Sciatic nerve (tissue), 2 donors: ENCODE results near the gene ANAPC7. TPM values are rescaled to one million over a fixed set of nuclear protein-coding genes. Genes with fewer than 3 reads are reported as not detected.
"Not testable (repeated sequence)": the region's sequence is repeated elsewhere in the genome, so short reads cannot be mapped to it uniquely, and the experiment has no call there.

Source experiments
- ATAC-seq: fragments of 200-7000 bp; cut with Tn5 transposase; one replicate; pipeline ENCODE4 v1.9.1; 2020; ENCODE audit warnings: mild to moderate bottlenecking, moderate library complexity
- DNase-seq: peaks from one replicate; pipeline ENCODE4 v3.0.0-alpha.2; 2020; ENCODE audit warnings: low spot score
- intact Hi-C: fragments of 100-400 bp; cut with DNase I; formaldehyde crosslinking; loops from one replicate; pipeline ENCODE4 v1.14.2; 2022
- total RNA-seq: library from RNA; stranded (reverse); fragmentation: NEBNext Ultra II Directional; extraction: Animal tissue kit (Norgen Biotek cat#: 25700); gene quantifications from one replicate; pipeline ENCODE4 v1.2.1, GENCODE V29; 2021
- donor health status: DM: no; HTN: no; CAD: no.
- donor health status: DM: no; HTN: no; CAD: no.

Gene ANAPC7, protein sequence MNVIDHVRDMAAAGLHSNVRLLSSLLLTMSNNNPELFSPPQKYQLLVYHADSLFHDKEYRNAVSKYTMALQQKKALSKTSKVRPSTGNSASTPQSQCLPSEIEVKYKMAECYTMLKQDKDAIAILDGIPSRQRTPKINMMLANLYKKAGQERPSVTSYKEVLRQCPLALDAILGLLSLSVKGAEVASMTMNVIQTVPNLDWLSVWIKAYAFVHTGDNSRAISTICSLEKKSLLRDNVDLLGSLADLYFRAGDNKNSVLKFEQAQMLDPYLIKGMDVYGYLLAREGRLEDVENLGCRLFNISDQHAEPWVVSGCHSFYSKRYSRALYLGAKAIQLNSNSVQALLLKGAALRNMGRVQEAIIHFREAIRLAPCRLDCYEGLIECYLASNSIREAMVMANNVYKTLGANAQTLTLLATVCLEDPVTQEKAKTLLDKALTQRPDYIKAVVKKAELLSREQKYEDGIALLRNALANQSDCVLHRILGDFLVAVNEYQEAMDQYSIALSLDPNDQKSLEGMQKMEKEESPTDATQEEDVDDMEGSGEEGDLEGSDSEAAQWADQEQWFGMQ
- total RNA-seq: 62.7 TPM

DNA sequence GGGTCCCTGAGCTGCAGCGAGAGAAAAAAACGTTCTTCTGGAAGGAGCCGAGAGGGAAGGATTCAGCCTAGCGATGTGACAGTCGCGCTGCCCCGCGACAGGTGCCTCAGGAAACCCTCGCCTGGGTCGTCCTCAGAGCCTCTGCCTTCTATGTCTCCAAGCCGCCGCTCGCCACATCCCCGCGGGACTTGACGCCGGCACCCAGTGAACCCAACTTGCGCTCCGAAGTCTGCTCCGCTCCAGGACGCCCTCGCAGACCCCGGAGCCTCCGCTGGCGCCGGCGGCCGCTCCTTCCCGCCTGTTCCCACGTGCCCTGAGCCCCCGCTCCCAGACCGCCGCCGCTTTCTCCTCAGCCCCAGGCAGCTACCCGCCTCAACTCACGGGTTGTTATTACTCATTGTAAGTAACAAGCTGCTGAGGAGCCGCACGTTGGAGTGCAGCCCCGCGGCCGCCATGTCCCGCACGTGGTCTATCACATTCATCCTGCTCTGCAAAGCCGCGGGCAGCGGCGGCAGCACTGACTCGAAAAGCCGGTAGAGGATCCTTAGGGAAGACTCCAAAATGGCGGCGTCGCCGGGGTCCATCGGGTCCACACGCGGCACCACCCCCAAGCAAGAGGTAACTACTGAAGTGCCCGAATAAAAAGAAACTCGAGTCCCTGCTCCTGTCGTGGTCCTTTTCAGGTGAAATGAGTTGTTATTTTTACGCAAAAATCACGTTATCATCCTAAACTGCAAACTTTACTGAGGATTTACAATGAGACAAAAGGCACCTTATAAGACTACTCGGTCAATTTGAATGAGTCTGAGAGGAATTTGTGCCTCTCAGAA is at the start of gene ANAPC7:
ANAPC7 (minus strand) TSS at position 563 of the 830 bp plus-strand sequence; CDS start at position 482, 81 bp downstream.
- ATAC-seq (peak; percentile 98), DNase-seq (peak; percentile 92)
- intact Hi-C loops: no loop called here

DNA sequence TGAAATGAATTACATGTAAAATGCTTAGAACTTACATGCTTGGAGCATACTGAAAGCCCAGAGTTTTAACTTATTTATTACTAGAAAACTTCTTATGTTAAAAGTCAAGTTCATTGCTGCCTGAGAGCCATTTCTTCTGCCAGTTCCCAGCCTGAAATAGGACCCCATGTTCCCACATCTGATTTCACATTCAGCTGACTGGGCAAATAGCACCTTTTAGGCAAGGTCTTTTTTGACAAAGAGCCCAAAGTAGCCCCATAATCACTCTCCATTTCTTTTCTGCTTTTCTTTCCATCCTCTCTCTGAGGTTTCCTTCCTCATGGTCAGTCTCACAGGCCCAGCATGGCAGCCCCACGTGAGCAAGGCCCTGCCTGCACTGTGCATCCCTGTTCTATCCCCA is 47.8 kb upstream of the ANAPC7 start:
- no peak for ATAC-seq
- peak; percentile 39 for DNase-seq
- intact Hi-C loops: no loop called here

DNA sequence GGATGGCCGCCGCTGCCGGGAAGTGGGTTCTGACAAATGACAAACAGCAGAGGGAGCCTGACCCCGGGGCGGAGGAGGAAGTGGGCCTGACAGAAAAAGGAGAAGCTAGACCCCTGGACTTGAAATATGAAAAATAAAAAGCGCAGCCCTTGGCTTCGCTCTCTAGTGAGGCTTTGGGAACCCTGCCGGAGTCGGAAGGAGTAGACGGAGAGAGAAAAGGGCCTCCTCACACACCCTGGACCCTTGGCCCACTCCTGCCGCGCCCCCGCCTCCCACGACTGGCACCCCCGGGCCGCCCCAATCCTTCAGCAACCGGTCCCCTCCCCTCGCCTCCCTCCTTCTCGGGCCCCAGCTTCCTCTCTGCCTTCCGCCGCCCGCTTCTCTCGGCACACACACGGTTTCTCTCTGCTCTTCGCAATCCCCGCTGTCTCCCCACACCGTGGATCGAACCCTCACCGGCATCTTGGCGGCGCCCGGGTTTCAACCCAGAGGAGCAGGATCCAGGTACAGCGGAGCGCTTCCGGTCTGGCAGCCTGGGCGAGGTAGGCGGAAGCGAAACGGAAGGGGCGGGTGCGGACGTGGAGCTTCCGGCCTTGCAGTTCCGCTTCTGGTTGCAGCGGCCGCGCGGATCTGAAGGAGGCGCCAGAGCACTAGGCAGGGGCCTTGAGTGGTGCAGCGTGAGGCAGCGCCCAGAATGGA is 46.4 kb upstream of the ANAPC7 start, which contains the start of gene ARPC3:
ARPC3 (minus strand) TSS at position 539 of the 699 bp plus-strand sequence; CDS start at position 462, 77 bp downstream.
- DNase-seq (peak; percentile 96), ATAC-seq (peak; percentile 99)
- intact Hi-C loops: loop anchor here (10.0 kb wide), 1 partner anchor 165 kb away; the partner anchor contains the start of gene TCTN1

DNA sequence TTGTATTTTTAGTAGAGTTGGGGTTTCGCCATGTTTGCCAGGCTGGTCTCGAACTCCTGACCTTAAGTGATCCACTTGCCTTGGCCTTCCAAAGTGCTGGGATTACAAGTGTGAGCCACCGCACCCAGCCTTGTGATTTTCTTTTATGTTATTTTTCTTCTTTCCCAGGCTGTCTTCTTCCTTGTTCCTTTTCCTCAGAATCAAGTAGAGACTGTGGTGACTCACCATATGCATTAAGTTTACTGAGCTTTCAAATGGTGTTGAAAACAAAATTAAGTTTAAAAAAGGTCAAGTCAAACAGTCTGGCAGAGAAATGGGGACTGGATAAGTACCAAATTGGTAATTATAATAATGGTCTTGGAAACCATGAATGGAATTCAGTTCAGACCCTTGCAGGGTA is 40.9 kb upstream of the ANAPC7 start:
- ATAC-seq: no peak
- no peak for DNase-seq
- intact Hi-C loops: loop anchor here (10.0 kb wide), 1 partner anchor 170 kb away; the partner anchor contains the start of gene TCTN1

DNA sequence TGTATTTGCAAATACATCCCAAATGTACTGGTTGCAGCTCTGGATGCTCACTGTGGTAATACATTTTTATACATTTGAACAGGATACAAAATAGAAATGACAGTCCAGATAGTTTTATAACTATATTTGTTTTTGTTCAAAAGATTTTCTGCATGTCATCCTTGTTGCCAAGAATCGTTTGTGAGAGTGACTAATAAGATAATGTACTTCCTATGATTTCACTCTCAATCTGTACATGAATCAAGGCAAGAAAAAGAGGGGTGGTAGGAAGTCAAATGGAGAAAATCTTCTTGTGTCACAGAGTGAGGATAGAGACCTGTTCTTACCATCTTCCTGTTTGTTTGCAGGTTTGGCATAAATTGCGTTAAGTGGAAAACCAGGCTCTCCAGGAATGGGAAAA is 32.7 kb upstream of the ANAPC7 start:
- intact Hi-C loops: no loop called here
- ATAC-seq (no peak), DNase-seq (no peak)

DNA sequence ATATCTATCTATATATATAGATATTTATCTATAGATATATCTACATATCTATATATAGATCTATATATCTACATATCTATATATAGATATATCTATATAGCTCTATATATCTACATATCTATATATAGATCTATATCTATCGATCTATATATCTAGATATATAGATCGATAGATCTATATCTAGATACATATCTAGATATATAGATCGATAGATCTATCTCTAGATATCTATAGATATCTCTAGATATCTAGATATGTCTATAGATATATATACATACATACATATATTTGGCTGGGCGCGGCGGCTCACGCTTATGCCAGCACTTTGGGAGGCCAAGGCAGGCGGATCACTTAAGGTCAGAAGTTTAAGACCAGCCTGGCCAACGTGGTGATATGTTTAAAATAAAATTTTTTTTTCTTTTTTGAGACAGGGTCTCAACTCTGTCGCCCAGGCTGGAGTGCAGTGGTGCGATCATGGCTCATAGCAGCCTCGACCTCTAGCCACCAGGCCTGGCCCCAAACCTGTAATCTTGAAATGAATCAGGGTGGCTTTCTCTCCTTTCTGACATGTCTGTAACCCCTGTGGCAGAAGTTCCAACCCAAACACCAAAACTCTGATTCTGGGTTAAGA is 28.6 kb upstream of the ANAPC7 start:
- no peak for DNase-seq
- intact Hi-C loops: no loop called here

DNA sequence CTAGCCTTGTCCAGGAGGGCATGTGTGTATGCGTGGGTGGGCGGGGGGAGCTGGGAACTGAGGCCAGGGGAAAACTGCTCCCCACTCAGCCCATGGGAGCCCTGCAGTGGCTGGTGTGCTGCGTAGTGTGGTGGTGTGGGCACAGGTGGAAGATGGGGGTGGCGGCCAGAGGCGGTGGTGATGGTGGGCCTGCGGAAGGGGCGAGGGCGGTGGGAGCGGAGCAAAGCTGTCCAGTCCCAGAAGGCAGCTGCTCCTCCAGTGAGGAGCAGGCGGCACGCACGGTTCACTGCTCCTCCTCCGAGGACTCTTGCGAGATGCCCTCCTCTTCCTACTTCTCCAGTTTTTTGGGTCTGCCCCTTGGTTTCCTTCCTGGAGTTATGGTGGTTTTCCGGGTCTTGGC is 26.2 kb upstream of the ANAPC7 start:
- not testable (repeated sequence) for ATAC-seq, DNase-seq
- intact Hi-C loops: loop anchor here (10.0 kb wide), 1 partner anchor 325 kb away; no protein-coding TSS in a partner anchor

More for the DNA sequence above, 28.6 kb upstream of the ANAPC7 start:
- no peak for ATAC-seq

DNA sequence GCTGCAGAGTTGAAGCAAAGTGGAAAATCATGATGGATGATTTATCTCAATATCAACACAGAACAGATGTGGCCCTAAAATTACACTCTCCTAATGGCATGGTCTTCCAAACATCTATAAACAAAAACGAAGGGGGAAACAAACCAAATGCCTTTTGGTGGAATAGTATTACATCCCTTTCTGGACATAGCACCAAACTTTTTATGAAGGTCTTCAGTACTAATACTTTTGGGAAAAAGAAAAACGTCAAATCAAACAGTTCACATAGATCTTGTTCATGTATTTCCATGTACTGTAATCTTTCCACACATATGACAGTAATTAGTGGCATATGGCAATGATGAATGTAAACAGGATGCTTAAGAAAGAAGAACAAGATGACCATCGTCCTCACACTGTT is 22.9 kb upstream of the ANAPC7 start:
- ATAC-seq (no peak), DNase-seq (no peak)
- intact Hi-C loops: loop anchor here (10.0 kb wide), 1 partner anchor 322 kb away; no protein-coding TSS in a partner anchor

DNA sequence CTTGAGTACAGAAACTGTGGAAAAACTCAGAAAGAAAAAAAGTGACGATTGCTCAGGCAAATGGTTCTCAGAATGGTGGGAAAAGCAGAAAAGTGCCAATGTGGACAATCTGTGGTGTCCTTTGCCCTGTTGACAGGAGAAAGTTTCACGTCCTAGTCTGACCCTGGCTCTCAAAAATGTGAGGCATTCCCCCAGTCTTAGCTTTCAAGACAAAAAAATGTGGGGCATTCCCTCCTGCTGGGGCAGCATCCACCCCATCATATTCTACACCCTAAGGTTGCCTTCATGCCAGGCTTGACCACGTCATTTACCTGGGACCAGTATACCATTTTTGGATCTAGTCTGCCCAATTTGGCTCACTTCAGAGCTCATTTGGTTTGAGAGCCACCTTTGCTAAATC is 20.7 kb upstream of the ANAPC7 start:
- ATAC-seq: no peak
- intact Hi-C loops: loop anchor here (10.0 kb wide), 1 partner anchor 319 kb away; no protein-coding TSS in a partner anchor
- no peak for DNase-seq

DNA sequence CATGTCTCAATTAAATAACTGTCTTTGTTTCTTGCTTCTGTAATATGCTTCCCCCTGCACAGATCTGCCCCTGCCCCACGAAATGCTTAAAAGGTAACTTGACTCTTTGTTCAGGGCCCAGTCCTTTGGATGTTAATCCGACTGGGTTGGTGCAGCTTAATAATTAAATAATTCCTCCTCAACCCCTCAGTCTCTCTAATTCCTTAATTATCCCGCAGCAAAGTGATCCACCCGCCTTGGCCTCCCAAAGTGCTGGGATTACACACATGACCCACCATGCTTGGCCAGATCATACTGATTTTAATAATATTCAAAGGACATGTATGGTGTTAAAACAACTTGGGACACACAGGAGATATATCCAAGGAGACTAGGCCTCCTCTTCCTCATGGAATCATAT is 18.2 kb upstream of the ANAPC7 start:
- no peak for DNase-seq
- ATAC-seq: no peak
- intact Hi-C loops: loop anchor here (10.0 kb wide), 1 partner anchor 317 kb away; no protein-coding TSS in a partner anchor

DNA sequence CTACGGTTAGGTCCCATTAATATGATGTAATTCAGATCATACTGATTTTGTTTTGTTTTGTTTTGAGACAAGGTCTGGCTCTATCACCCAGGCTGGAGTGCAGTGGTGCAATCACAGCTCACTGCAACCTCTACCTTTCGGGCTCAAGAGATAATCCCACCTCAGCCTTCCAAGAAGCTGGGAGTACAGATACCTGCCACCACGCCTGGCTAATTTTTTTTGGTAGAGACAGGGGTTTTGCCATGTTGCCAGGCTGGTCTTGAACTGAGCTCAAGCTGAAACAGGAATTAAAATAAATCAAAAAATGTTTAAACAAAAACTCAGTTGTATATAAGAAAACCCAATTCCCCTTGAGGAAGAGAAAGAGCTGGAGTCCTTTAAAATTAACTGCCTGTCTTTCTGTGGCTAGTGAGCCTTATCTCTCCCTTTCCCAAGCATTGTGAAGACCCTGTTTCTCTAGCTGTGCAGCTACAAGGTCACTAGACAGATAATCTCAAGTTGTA is 17.7 kb upstream of the ANAPC7 start:
- DNase-seq (no peak), ATAC-seq (no peak)
- intact Hi-C loops: loop anchor here (10.0 kb wide), 1 partner anchor 316 kb away; no protein-coding TSS in a partner anchor

DNA sequence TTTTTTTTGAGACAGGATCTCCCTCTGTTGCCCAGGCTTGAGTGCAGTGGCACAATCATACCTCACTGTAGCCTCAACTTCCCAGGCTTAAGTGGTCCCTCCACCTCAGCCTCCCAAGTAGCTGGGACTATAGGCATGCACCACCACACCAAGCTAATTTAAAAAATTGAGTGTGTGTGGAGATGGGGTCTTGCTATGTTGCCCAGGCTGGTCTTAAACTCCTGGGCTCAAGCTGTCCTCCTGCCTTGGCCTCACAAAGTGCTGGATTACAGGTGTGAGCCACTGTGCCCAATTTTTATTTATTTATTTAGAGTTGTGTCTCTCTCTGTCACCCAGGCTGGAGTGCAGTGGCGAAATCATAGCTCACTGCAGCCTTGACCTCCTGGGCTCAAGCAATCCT is 17.1 kb upstream of the ANAPC7 start:
- DNase-seq, ATAC-seq: not testable (repeated sequence)
- intact Hi-C loops: loop anchor here (10.0 kb wide), 1 partner anchor 316 kb away; no protein-coding TSS in a partner anchor

DNA sequence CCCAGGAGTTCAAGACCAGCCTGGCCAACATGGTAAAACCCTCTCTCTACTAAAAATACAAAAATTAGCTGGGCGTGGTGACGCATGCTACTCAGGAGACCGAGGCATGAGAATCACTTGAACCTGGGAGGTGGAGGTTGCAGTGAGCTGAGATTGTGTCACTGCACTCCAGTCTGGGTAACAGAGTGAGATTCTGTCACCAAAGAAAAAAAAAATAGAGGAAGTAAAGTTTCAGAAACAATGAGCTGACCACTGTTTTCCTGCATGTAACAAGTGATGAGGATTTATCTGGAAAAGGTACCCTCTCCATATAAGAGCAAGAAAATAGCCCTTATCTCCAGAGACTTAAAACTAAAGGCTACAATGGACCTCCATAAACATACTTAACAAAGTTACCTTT is 13.6 kb upstream of the ANAPC7 start:
- ATAC-seq, intact Hi-C loops, DNase-seq: not testable (repeated sequence)

DNA sequence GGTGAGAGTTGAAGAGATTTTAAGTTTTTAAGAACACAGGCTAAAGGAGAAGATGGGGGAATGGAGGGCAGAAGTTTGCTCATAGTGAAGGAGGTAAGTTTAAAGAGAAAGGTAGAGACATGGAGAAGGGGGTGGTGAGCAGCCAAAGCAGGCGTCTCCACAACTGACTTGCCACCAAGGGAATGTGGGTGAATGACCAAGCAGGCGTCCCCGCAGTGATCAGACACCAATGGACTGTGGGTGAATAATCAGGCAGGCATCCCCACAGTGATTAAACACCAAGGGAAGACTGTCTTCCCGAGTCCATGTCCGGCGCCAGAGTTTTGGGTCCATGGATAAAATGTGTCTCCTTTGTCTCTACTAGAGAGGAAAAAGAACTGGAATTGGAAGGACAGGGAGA is 6.6 kb upstream of the ANAPC7 start:
- DNase-seq, ATAC-seq, intact Hi-C loops: not testable (repeated sequence)

DNA sequence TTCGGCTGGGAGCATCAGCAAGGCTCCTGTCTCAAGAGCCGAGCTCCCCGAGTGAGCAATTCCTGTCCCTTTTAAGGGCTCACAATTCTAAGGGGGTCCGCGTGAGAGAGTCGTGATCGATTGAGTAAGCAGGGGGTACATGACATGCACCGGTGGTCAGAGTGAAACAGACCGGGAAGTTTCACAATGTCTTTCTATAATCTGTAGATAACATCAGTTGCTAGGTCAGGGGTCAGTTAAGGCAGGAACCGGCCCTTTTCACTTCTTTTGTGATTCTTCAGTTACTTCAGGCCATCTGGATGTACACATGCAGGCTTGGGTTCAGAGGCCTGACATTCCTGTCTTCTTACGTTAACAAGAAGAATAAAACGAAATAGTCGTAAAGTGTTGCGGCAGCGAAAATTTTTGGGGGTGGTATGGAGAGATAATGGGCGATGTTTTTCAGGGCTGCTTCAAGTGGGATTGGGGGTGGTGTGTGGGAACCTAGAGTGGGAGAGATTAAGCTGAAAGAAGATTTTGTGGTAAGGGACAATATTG is 1.7 kb upstream of the ANAPC7 start:
- DNase-seq, intact Hi-C loops, ATAC-seq: not testable (repeated sequence)

DNA sequence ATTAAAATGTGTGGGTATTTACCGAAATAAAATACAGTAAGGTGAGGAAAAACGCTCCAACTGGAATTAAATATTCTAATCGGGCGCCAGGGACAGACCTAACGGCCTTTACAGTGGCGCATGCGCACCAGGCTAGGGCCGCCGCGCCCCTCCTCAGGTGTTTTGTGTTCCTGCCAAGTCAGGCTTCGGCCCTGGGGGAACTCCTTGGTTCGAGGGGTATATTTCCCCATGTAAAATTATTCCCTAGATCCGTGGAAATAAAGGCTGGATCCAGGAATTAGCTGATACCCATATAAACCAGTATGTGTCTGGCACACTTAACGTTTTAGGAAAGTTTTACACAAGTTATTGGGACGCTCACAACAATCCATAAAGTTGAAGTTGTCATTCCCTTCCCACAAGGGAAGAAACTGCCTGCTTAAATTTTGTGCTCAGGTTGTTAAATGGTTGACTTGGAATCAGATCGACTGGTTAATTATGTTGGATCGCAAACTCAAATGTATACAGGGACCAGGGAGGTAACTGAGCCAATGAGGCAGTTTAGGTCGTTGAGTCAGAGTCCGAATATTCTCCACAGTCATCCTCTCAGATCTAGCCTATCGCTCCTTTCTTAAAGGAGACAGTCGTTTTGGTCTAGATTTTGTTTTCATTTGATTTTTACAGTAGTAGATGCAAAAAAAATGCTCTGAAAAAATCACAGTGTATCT is 621 bp upstream of the ANAPC7 start:
- peak; percentile 78 for DNase-seq
- peak; percentile 89 for ATAC-seq
- intact Hi-C loops: no loop called here

DNA sequence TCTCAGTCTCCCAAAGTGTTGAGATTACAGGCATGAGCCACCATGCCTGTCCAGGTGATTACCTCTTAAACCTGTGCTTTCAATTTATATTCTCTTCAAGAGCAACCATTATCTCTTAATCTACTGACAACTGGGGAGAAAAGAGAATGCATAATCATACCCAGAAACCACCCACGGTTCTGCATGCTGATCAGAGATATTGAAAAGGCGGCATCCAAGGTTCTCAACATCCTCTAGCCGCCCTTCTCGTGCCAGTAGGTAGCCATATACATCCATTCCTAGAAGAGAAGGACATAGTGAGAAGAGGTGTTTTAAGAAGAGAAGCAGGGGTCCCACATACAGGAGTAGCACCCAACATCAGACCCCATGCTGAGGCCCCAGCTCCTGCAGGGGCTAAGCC is 20.8 kb downstream of the ANAPC7 start:
- ATAC-seq (no peak), DNase-seq (no peak)
- intact Hi-C loops: no loop called here
